CD4-positive, alpha-beta memory T cell (primary cell): Measurements from ENCODE around the gene SIDT2. TPM values are rescaled to one million over a fixed set of nuclear protein-coding genes. Genes with fewer than 3 reads are reported as not detected.

Experiments
- CTCF ChIA-PET: fragments of 350-600 bp; sonication (Branson Sonifier 250); formaldehyde crosslinking; loops from one replicate; lab custom pipeline; 2021; ENCODE audit warnings: inconsistent platforms; ENCODE audit not compliant: partially characterized antibody; lab: Charles Lee
- POLR2A ChIA-PET: fragments of 350-600 bp; sonication (Branson Sonifier 250); formaldehyde crosslinking; loops from one replicate; lab custom pipeline; 2021; ENCODE audit not compliant: partially characterized antibody; lab: Charles Lee
- DNase-seq, 5 donors: peaks; one replicate each; pipeline versions ENCODE4 v3.0.0 to v3.0.0-alpha.2; 2020 to 2022; ENCODE audit warnings: mixed read lengths in 1 of 5
- H3K27ac ChIP-seq: one replicate; pipeline ENCODE4 v1.7.0; 2013; ENCODE audit warnings: low read depth, low read length
- H3K27me3 ChIP-seq: 2 replicates; pipeline ENCODE4 v1.7.0; 2013; ENCODE audit warnings: mild to moderate bottlenecking, low read length, moderate library complexity; ENCODE audit not compliant: insufficient read depth
- H3K36me3 ChIP-seq: 2 replicates; pipeline ENCODE4 v1.7.0; 2013; ENCODE audit warnings: mild to moderate bottlenecking, low read length, moderate library complexity; ENCODE audit not compliant: insufficient read depth
- H3K4me1 ChIP-seq: 2 replicates; pipeline ENCODE4 v1.7.0; 2013; ENCODE audit warnings: mild to moderate bottlenecking, low read length, moderate library complexity; ENCODE audit not compliant: insufficient read depth
- H3K4me3 ChIP-seq, 2 donors: one replicate each; pipeline ENCODE4 v1.7.0; 2013; ENCODE audit warnings: low read length in 2 of 2, mild to moderate bottlenecking in 1 of 2
- H3K9me3 ChIP-seq, 2 donors: one replicate each; pipeline ENCODE4 v1.7.0; 2013; ENCODE audit warnings: low read length in 2 of 2, control low read depth in 1 of 2; ENCODE audit not compliant: control insufficient read depth in 1 of 2
- H3K27ac Mint-ChIP-seq, 7 donors: one replicate each; pipeline ENCODE4 v1.8.0; 2020 to 2021; ENCODE audit warnings: mixed read lengths in 7 of 7, mild to moderate bottlenecking in 6 of 7, inconsistent platforms in 3 of 7, moderate library complexity in 3 of 7
- H3K27me3 Mint-ChIP-seq, 2 donors: one replicate each; pipeline ENCODE4 v1.8.0; 2020 to 2021; ENCODE audit warnings: mixed read lengths in 2 of 2
- H3K36me3 Mint-ChIP-seq, 2 donors: one replicate each; pipeline ENCODE4 v1.8.0; 2020 to 2021; ENCODE audit warnings: mixed read lengths in 2 of 2, inconsistent platforms in 1 of 2, mild to moderate bottlenecking in 1 of 2
- H3K4me1 Mint-ChIP-seq, 4 donors: one replicate each; pipeline ENCODE4 v1.8.0; 2020 to 2021; ENCODE audit warnings: mixed read lengths in 4 of 4, mild to moderate bottlenecking in 1 of 4
- H3K4me3 Mint-ChIP-seq, 8 donors: one replicate each; pipeline ENCODE4 v1.8.0; 2020 to 2021; ENCODE audit warnings: mixed read lengths in 8 of 8, mild to moderate bottlenecking in 7 of 8, moderate library complexity in 6 of 8, inconsistent platforms in 3 of 8
- H3K9me3 Mint-ChIP-seq, 8 donors: one replicate each; pipeline ENCODE4 v1.8.0; 2020 to 2021; ENCODE audit warnings: mixed read lengths in 8 of 8, mild to moderate bottlenecking in 5 of 8, inconsistent platforms in 3 of 8, moderate library complexity in 1 of 8
- intact Hi-C: fragments of 100-400 bp; cut with micrococcal nuclease; formaldehyde crosslinking; loops from one replicate; pipeline ENCODE4 v1.15.1; 2023
- polyA plus RNA-seq, 2 donors: library from polyadenylated mRNA; unstranded; fragments of 300-500 nt; fragmentation: Illumina TruSeq; gene quantifications; one replicate each; pipeline ENCODE4 v1.2.3, GENCODE V29; 2021
- total RNA-seq, 2 experiments: library from RNA; stranded (reverse); gene quantifications; one replicate each; pipeline ENCODE4 v1.2.3, GENCODE V29; 2021

The SIDT2 gene
- total and polyA plus RNA-seq, 4 experiments from 2014 or later, result 2.1 to 67.3 (median 32.2) TPM

GRCh38 chr11:117143390-117143789, 35.2 kb upstream of the SIDT2 start:
- H3K9me3 Mint-ChIP-seq, result no peaks in the 10 kb centered on the region
- peaks cover 10 to 30% of the 10 kb centered on the region in 2 donors for H3K36me3 Mint-ChIP-seq
- peak overlapping the region; percentile 92 to 99 (median 95) for H3K4me3 Mint-ChIP-seq
- ChIA-PET CTCF (interaction anchor here (0.9 to 5.8 kb wide), 4 partner anchors 37 to 291 kb away, joined by 3 to 41 read pairs (median 4); partner anchors contain the start of gene SIDT2), POLR2A (interaction anchor here (1.0 to 5.9 kb wide), 11 partner anchors 9 to 1751 kb away, joined by 3 to 75 read pairs (median 6); partner anchors contain the start of genes BUD13, PCSK7, RNF214 and SIDT2)
- intact Hi-C loops, result loop anchor here (5.0 kb wide), 2 partner anchors 46 to 1959 kb away; partner anchors contain the start of genes DPAGT1 and SIK3
- peak overlapping the region; percentile 68 to 93 for H3K4me3 ChIP-seq
- peaks cover 2 to 6% of the 10 kb centered on the region in 2 donors for H3K27me3 Mint-ChIP-seq
- peak in 2 of 5 donors; percentile 12 to 14 for DNase-seq
- H3K4me1 Mint-ChIP-seq, result peaks cover 31 to 50% (median 41%) of the 10 kb centered on the region in 4 donors
- H3K9me3 ChIP-seq, result no peaks in the 10 kb centered on the region
- peak overlapping the region; percentile 90 to 99 (median 96) for H3K27ac Mint-ChIP-seq
- peaks cover 4% of the 10 kb centered on the region for H3K36me3 ChIP-seq
- H3K4me1 ChIP-seq, result peaks cover 41% of the 10 kb centered on the region
- H3K27ac ChIP-seq, result peak overlapping the region; percentile 70
- no peaks in the 10 kb centered on the region for H3K27me3 ChIP-seq

GRCh38 chr11:117143871-117144476, 34.6 kb upstream of the SIDT2 start, which contains the start of gene PAFAH1B2:
Gene PAFAH1B2, plus strand, starts transcription at chr11:117144287. Its CDS starts 8,161 bp downstream, at chr11:117152448.
- peak; percentile 94 to 95 (median 94) for DNase-seq
- Mint-ChIP-seq H3K4me1 (peaks cover 33 to 56% (median 44%) of the 10 kb centered on the region in 4 donors), H3K9me3 (no peaks in the 10 kb centered on the region), H3K36me3 (peaks cover 10 to 30% of the 10 kb centered on the region in 2 donors), H3K4me3 (peak within 1 kb of the TSS; percentile 97 to 100 (median 99)), H3K27ac (peak within 1 kb of the TSS; percentile 92 to 99 (median 98)), H3K27me3 (peaks cover 2 to 6% of the 10 kb centered on the region in 2 donors)
- H3K4me3 ChIP-seq, result peak within 1 kb of the TSS; percentile 68 to 93
- H3K27ac ChIP-seq, result peak within 1 kb of the TSS; percentile 70
- H3K9me3 ChIP-seq, result no peaks in the 10 kb centered on the region
- no peaks in the 10 kb centered on the region for H3K27me3 ChIP-seq
- H3K4me1 ChIP-seq, result peaks cover 46% of the 10 kb centered on the region
- H3K36me3 ChIP-seq, result peaks cover 4% of the 10 kb centered on the region
- CTCF ChIA-PET, result interaction anchor here (0.9 to 5.8 kb wide), 6 partner anchors 36 to 412 kb away, joined by 3 to 41 read pairs (median 4); partner anchors contain the start of gene SIDT2
- POLR2A ChIA-PET, result interaction anchor here (1.0 to 5.9 kb wide), 17 partner anchors 10 to 1751 kb away, joined by 3 to 75 read pairs (median 4); partner anchors contain the start of genes BUD13, CEP164, PCSK7 and RNF214
- intact Hi-C loops, result loop anchor here (1.0 to 5.0 kb wide), 4 partner anchors 34 to 1958 kb away; partner anchors contain the start of genes DPAGT1, PCSK7, RNF214 and SIDT2

- DNase-seq, result peak; percentile 32 to 46 (median 37)
- peak overlapping the region; percentile 92 to 98 (median 97) for H3K27ac Mint-ChIP-seq
Observed at GRCh38 chr11:117144477-117145392, 33.8 kb upstream of the SIDT2 start.

GRCh38 chr11:117145393-117145761, 33.2 kb upstream of the SIDT2 start:
- DNase-seq, result peak; percentile 5 to 43 (median 22)
- intact Hi-C loops, result no loop called here
- Mint-ChIP-seq H3K27ac (peak overlapping the region; percentile 90 to 98 (median 97)), H3K27me3 (no peaks in the 10 kb centered on the region), H3K36me3 (peaks cover 10 to 36% of the 10 kb centered on the region in 2 donors), H3K4me3 (peak overlapping the region; percentile 96 to 100 (median 99)), H3K4me1 (peaks cover 32 to 64% (median 48%) of the 10 kb centered on the region in 4 donors), H3K9me3 (no peaks in the 10 kb centered on the region)
- Histone ChIP-seq H3K4me3 (peak overlapping the region; percentile 68 to 93), H3K9me3 (no peaks in the 10 kb centered on the region), H3K4me1 (peaks cover 56% of the 10 kb centered on the region), H3K36me3 (peaks cover 4% of the 10 kb centered on the region), H3K27ac (peak overlapping the region; percentile 70), H3K27me3 (no peaks in the 10 kb centered on the region)
- CTCF ChIA-PET, result interaction anchor here (0.7 to 5.8 kb wide), 9 partner anchors 9 to 750 kb away, joined by 3 to 41 read pairs (median 3); partner anchors contain the start of genes APOA5 and SIDT2
- POLR2A ChIA-PET, result interaction anchor here (0.8 to 5.9 kb wide), 8 partner anchors 30 to 372 kb away, joined by 3 to 75 read pairs (median 12); partner anchors contain the start of genes BUD13, CEP164, PCSK7 and RNF214

More at GRCh38 chr11:117144477-117145392, 33.8 kb upstream of the SIDT2 start:
- Histone ChIP-seq H3K4me3 (peak overlapping the region; percentile 68 to 93), H3K27me3 (no peaks in the 10 kb centered on the region), H3K4me1 (peaks cover 51% of the 10 kb centered on the region), H3K36me3 (peaks cover 4% of the 10 kb centered on the region), H3K27ac (peak overlapping the region; percentile 70), H3K9me3 (no peaks in the 10 kb centered on the region)
- intact Hi-C loops, result loop anchor here (1.0 to 5.0 kb wide), 4 partner anchors 34 to 1958 kb away; partner anchors contain the start of genes DPAGT1, PCSK7, RNF214 and SIDT2
- Mint-ChIP-seq H3K4me1 (peaks cover 33 to 59% (median 46%) of the 10 kb centered on the region in 4 donors), H3K9me3 (no peaks in the 10 kb centered on the region), H3K36me3 (peaks cover 10 to 33% of the 10 kb centered on the region in 2 donors), H3K27me3 (peaks cover 2 to 5% of the 10 kb centered on the region in 2 donors), H3K4me3 (peak overlapping the region; percentile 96 to 100 (median 99))
- POLR2A ChIA-PET, result interaction anchor here (0.8 to 5.9 kb wide), 18 partner anchors 16 to 1750 kb away, joined by 3 to 75 read pairs (median 4); partner anchors contain the start of genes BUD13, CEP164, PCSK7 and RNF214
- CTCF ChIA-PET, result interaction anchor here (0.8 to 5.8 kb wide), 11 partner anchors 10 to 412 kb away, joined by 3 to 41 read pairs (median 3); partner anchors contain the start of genes APOA5 and SIDT2

GRCh38 chr11:117146521-117146920, 32.0 kb upstream of the SIDT2 start:
- ChIA-PET CTCF (interaction anchor here (0.9 to 5.8 kb wide), 5 partner anchors 26 to 353 kb away, joined by 3 to 41 read pairs (median 4); partner anchors contain the start of gene SIDT2), POLR2A (interaction anchor here (0.6 to 5.9 kb wide), 4 partner anchors 33 to 80 kb away, joined by 3 to 75 read pairs (median 4); partner anchors contain the start of genes SIDT2 and SIK3)
- H3K27ac Mint-ChIP-seq, result peak overlapping the region in 3 of 7 donors; percentile 5 to 90 (median 61)
- Histone ChIP-seq H3K9me3 (no peaks in the 10 kb centered on the region), H3K27me3 (no peaks in the 10 kb centered on the region), H3K27ac (no peak overlapping the region), H3K36me3 (peaks cover 4% of the 10 kb centered on the region), H3K4me1 (peaks cover 57% of the 10 kb centered on the region), H3K4me3 (no peak overlapping the region)
- no peaks in the 10 kb centered on the region for H3K27me3 Mint-ChIP-seq
- peaks cover 35 to 71% (median 52%) of the 10 kb centered on the region in 4 donors for H3K4me1 Mint-ChIP-seq
- no peak for DNase-seq
- peak overlapping the region in 4 of 8 donors; percentile 5 to 99 (median 98) for H3K4me3 Mint-ChIP-seq
- intact Hi-C loops, result no loop called here
- H3K36me3 Mint-ChIP-seq, result peaks cover 10 to 40% of the 10 kb centered on the region in 2 donors
- no peaks in the 10 kb centered on the region for H3K9me3 Mint-ChIP-seq

GRCh38 chr11:117152066-117152465, 26.5 kb upstream of the SIDT2 start:
- H3K36me3 Mint-ChIP-seq, result peaks cover 11 to 44% of the 10 kb centered on the region in 2 donors
- Histone ChIP-seq H3K9me3 (no peaks in the 10 kb centered on the region), H3K4me3 (no peak overlapping the region), H3K36me3 (peaks cover 15% of the 10 kb centered on the region), H3K27me3 (no peaks in the 10 kb centered on the region), H3K4me1 (peaks cover 32% of the 10 kb centered on the region), H3K27ac (no peak overlapping the region)
- no peaks in the 10 kb centered on the region for H3K27me3 Mint-ChIP-seq
- POLR2A ChIA-PET, result no interaction called here
- CTCF ChIA-PET, result no interaction called here
- no peak for DNase-seq
- peak overlapping the region in 1 of 8 donors; percentile 13 for H3K4me3 Mint-ChIP-seq
- H3K27ac Mint-ChIP-seq, result peak overlapping the region in 4 of 7 donors; percentile 29 to 66 (median 46)
- H3K4me1 Mint-ChIP-seq, result peaks cover 22 to 55% (median 33%) of the 10 kb centered on the region in 4 donors
- intact Hi-C loops, result no loop called here
- no peaks in the 10 kb centered on the region for H3K9me3 Mint-ChIP-seq
